Panc1 (cell line): ENCODE measurements around the gene PHEX. TPM values are rescaled to one million over a fixed set of nuclear protein-coding genes. Genes with fewer than 3 reads are reported as not detected.

Experiments used
- ATAC-seq: fragments of 200-7000 bp; cut with Tn5 transposase; 2 replicates; pipeline ENCODE4 v1.9.1; 2020; ENCODE audit warnings: mild to moderate bottlenecking, moderate library complexity
- BruUV-seq: library from RNA; stranded (reverse); fragments of 400-500 nt; replicated peaks from 2 replicates; lab custom pipeline; 2021; lab: Mats Ljungman, UMichigan
- CTCF ChIA-PET: fragments of 300-600 bp; sonication (Branson Sonifier 250); formaldehyde crosslinking; loops from one replicate; lab custom pipeline; 2022; ENCODE audit warnings: antibody characterized with exemption; lab: Charles Lee
- POLR2A ChIA-PET: fragments of 300-600 bp; sonication (Branson Sonifier 250); formaldehyde crosslinking; loops from one replicate; lab custom pipeline; 2022; ENCODE audit warnings: antibody characterized with exemption; lab: Charles Lee
- DNase-seq: peaks from one replicate; pipeline ENCODE4 v3.0.0-alpha.2; 2010; ENCODE audit warnings: low read depth, low spot score
- H3K27ac ChIP-seq: 2 replicates; pipeline ENCODE4 v1.5.1; 2011; ENCODE audit warnings: mild to moderate bottlenecking, low read length, inconsistent platforms
- H3K27me3 ChIP-seq: fragments of 200-500 bp; sonication (Bioruptor generic); 2 replicates; pipeline ENCODE4 v1.6.0; 2014; ENCODE audit warnings: low read length, inconsistent platforms; ENCODE audit not compliant: control insufficient read depth, insufficient read depth
- H3K36me3 ChIP-seq: fragments of 200-500 bp; sonication (Bioruptor generic); 2 replicates; pipeline ENCODE4 v1.5.1; 2014; ENCODE audit warnings: inconsistent platforms, mild to moderate bottlenecking, low read length, moderate library complexity; ENCODE audit not compliant: control insufficient read depth, insufficient read depth
- H3K4me1 ChIP-seq: 2 replicates; pipeline ENCODE4 v1.5.1; 2011; ENCODE audit warnings: inconsistent platforms, mild to moderate bottlenecking, low read length, moderate library complexity; ENCODE audit not compliant: control insufficient read depth, insufficient read depth
- H3K4me3 ChIP-seq, 2 experiments: 2 replicates each; pipeline ENCODE4 v1.5.1; 2011 to 2012; ENCODE audit warnings: low read depth in 2 of 2, low read length in 2 of 2, mild to moderate bottlenecking in 2 of 2, inconsistent platforms in 1 of 2, moderate library complexity in 1 of 2
- H3K9me3 ChIP-seq: fragments of 200-500 bp; sonication (Bioruptor generic); 2 replicates; pipeline ENCODE4 v1.5.1; 2014; ENCODE audit warnings: low read depth, mild to moderate bottlenecking, inconsistent platforms, low read length, moderate library complexity; ENCODE audit not compliant: control insufficient read depth, insufficient read depth
- POLR2AphosphoS5 ChIP-seq: IDR thresholded peaks from 2 replicates; pipeline ENCODE4 v1.6.1; 2012; ENCODE audit warnings: mild to moderate bottlenecking, low read depth, low read length, moderate library complexity
- SIN3A ChIP-seq: IDR thresholded peaks from 2 replicates; pipeline ENCODE4 v1.6.1; 2012; ENCODE audit warnings: low read depth, mild to moderate bottlenecking, low read length, moderate library complexity, borderline replicate concordance; ENCODE audit not compliant: insufficient read depth
- TCF7L2 ChIP-seq: IDR thresholded peaks from 2 replicates; pipeline ENCODE4 v1.6.1; 2011; ENCODE audit warnings: mild to moderate bottlenecking, low read depth, low read length, inconsistent platforms
- in situ Hi-C: cut with HindIII; loops from 2 replicates; pipeline ENCODE4 v1.10.0; 2016; ENCODE audit warnings: low sequenced_read_pairs, low pct_unique_long_range_greater_than_20kb
- intact Hi-C: fragments of 100-400 bp; cut with micrococcal nuclease; formaldehyde crosslinking; loops from one replicate; pipeline ENCODE4 v1.10.0; 2022; ENCODE audit not compliant: unreplicated experiment
- total RNA-seq: library from RNA; stranded (reverse); gene quantifications from one replicate; pipeline ENCODE4 v1.2.1, GENCODE V29; 2021; ENCODE audit not compliant: unreplicated experiment
- TF ChIP-seq, protein P1 (sequence below): fragments of 450-650 bp; IDR thresholded peaks from 2 replicates; pipeline ENCODE4 v1.5.1; 2017; ENCODE audit warnings: mild to moderate bottlenecking
- TF ChIP-seq, protein P2 (sequence below), 2 experiments: IDR thresholded peaks; 2 replicates each; pipeline ENCODE4 v1.6.1; 2011 to 2012; ENCODE audit warnings: low read depth in 2 of 2, control low read depth in 1 of 2, low read length in 1 of 2, mild to moderate bottlenecking in 1 of 2, moderate library complexity in 1 of 2; ENCODE audit not compliant: insufficient read depth in 1 of 2

The PHEX gene
- total RNA-seq, 1 experiment from 2014 or later = 0.23 TPM

GRCh38 chrX:21986596-21986995, 45.5 kb upstream of the PHEX start:
- no peak overlapping the region for H3K4me3 ChIP-seq
- BruUV-seq = no TSS peak
- no peaks in the 10 kb centered on the region for H3K27me3 ChIP-seq
- no peak for ATAC-seq
- ChIA-PET POLR2A (no interaction called here), CTCF (no interaction called here)
- H3K27ac ChIP-seq = no peak overlapping the region
- intact Hi-C loops (no loop called here), in situ Hi-C loops (no loop called here)
- no peaks in the 10 kb centered on the region for H3K4me1 ChIP-seq
- H3K36me3 ChIP-seq = peaks cover 3% of the 10 kb centered on the region; the same call in 1 of the 2 replicates
- DNase-seq = no peak
- no peak for TF ChIP-seq POLR2AphosphoS5
- TF ChIP-seq, protein P1, sequence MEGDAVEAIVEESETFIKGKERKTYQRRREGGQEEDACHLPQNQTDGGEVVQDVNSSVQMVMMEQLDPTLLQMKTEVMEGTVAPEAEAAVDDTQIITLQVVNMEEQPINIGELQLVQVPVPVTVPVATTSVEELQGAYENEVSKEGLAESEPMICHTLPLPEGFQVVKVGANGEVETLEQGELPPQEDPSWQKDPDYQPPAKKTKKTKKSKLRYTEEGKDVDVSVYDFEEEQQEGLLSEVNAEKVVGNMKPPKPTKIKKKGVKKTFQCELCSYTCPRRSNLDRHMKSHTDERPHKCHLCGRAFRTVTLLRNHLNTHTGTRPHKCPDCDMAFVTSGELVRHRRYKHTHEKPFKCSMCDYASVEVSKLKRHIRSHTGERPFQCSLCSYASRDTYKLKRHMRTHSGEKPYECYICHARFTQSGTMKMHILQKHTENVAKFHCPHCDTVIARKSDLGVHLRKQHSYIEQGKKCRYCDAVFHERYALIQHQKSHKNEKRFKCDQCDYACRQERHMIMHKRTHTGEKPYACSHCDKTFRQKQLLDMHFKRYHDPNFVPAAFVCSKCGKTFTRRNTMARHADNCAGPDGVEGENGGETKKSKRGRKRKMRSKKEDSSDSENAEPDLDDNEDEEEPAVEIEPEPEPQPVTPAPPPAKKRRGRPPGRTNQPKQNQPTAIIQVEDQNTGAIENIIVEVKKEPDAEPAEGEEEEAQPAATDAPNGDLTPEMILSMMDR = no peak
- no peak for TF ChIP-seq TCF7L2
- TF ChIP-seq, protein P2, sequence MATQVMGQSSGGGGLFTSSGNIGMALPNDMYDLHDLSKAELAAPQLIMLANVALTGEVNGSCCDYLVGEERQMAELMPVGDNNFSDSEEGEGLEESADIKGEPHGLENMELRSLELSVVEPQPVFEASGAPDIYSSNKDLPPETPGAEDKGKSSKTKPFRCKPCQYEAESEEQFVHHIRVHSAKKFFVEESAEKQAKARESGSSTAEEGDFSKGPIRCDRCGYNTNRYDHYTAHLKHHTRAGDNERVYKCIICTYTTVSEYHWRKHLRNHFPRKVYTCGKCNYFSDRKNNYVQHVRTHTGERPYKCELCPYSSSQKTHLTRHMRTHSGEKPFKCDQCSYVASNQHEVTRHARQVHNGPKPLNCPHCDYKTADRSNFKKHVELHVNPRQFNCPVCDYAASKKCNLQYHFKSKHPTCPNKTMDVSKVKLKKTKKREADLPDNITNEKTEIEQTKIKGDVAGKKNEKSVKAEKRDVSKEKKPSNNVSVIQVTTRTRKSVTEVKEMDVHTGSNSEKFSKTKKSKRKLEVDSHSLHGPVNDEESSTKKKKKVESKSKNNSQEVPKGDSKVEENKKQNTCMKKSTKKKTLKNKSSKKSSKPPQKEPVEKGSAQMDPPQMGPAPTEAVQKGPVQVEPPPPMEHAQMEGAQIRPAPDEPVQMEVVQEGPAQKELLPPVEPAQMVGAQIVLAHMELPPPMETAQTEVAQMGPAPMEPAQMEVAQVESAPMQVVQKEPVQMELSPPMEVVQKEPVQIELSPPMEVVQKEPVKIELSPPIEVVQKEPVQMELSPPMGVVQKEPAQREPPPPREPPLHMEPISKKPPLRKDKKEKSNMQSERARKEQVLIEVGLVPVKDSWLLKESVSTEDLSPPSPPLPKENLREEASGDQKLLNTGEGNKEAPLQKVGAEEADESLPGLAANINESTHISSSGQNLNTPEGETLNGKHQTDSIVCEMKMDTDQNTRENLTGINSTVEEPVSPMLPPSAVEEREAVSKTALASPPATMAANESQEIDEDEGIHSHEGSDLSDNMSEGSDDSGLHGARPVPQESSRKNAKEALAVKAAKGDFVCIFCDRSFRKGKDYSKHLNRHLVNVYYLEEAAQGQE (IDR thresholded peaks at IDR 0.05; ENCODE audit: insufficient read depth in 1 of 2, low read depth in 2 of 2, low read length in 1 of 2) = no peak
- no peak for TF ChIP-seq SIN3A
- H3K9me3 ChIP-seq = no peaks in the 10 kb centered on the region

DNA sequence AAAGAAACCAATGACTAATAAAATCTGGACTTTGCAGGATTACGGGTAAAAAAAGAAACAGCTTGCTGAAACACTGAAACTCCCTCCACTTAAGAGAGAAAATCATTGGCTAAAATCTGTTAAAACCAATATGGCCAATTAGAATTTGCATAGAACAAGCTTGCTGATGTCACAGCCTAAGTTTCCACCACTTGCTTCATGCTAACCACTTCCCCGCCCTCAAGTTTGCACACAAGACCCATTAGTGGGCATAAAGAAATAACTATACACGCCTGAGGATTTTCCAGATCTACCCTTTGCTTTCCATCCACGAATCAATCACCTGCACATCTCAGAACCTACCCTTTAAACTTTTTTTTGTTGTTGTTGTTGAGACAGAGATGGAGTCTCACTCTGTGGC, 42.7 kb upstream of the PHEX start:
- intact Hi-C loops (no loop called here), in situ Hi-C loops (no loop called here)
- POLR2A ChIA-PET = no interaction called here
- DNase-seq = no peak
- TF ChIP-seq, protein P1 = no peak
- no peak for TF ChIP-seq POLR2AphosphoS5
- no peak for TF ChIP-seq TCF7L2
- TF ChIP-seq, protein P2 (IDR thresholded peaks at IDR 0.05; ENCODE audit: insufficient read depth in 1 of 2, low read depth in 2 of 2, low read length in 1 of 2) = no peak
- no peak for TF ChIP-seq SIN3A
- CTCF ChIA-PET = no interaction called here
- peaks cover 3% of the 10 kb centered on the region; the same call in 1 of the 2 replicates for H3K36me3 ChIP-seq
- no peaks in the 10 kb centered on the region for H3K9me3 ChIP-seq
- ATAC-seq = no peak
- no peaks in the 10 kb centered on the region for H3K4me1 ChIP-seq
- H3K27ac ChIP-seq = no peak overlapping the region
- H3K4me3 ChIP-seq = no peak overlapping the region
- H3K27me3 ChIP-seq = no peaks in the 10 kb centered on the region
- no TSS peak for BruUV-seq
